ENCODE data around the gene C20orf173.
A peak's percentile ranks its signal among the peaks of the same experiment; 100 is the strongest.
"Not testable (repeated sequence)": the region's sequence is repeated elsewhere in the genome, so short reads cannot be mapped to it uniquely, and the experiment has no call there.

Gene C20orf173

GRCh38 chr20:35544941-35545340 is 15.5 kb upstream of the C20orf173 start:
- not testable (repeated sequence) for DNase-seq

DNA sequence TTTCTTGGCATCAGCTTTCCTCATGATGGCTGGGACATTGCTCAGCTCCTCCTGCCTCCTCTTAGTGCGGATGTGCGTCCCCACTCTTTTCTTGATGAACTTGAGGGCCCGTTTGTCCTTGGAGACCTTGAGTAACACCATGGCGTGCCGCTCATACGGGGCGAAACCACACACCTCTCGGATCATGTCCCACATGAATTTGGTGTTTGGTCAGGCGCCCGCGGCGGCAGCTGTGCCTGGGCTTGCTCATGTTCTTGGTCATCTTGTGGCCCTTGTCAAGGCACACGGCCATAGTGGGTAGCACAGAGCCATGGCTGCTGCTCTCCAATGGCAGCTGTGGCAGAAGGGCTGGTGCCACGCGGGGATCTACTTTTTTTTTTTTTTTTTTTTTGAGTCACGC is 15.0 kb upstream of the C20orf173 start:
- DNase-seq, result no peak

DNA sequence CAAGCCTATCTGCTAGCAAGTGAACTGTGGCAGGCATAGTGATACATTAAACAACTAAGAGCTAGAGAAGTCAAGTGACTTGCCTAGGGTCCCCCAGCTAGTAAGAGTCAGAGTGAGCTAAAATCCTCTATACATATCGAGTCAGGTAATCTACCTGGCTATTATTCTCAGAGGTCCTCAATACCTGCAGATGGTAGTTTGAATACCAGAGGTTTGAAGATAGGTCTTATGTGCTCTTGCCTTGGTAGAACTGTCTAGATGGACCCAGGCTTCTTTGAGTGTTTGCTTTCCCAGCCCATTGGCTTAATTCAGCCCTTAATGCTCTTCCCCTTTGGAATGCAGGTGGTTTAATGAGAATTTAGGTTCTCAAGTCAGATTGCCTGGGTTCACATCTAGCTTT is 13.5 kb upstream of the C20orf173 start:
- DNase-seq, result no peak

DNA sequence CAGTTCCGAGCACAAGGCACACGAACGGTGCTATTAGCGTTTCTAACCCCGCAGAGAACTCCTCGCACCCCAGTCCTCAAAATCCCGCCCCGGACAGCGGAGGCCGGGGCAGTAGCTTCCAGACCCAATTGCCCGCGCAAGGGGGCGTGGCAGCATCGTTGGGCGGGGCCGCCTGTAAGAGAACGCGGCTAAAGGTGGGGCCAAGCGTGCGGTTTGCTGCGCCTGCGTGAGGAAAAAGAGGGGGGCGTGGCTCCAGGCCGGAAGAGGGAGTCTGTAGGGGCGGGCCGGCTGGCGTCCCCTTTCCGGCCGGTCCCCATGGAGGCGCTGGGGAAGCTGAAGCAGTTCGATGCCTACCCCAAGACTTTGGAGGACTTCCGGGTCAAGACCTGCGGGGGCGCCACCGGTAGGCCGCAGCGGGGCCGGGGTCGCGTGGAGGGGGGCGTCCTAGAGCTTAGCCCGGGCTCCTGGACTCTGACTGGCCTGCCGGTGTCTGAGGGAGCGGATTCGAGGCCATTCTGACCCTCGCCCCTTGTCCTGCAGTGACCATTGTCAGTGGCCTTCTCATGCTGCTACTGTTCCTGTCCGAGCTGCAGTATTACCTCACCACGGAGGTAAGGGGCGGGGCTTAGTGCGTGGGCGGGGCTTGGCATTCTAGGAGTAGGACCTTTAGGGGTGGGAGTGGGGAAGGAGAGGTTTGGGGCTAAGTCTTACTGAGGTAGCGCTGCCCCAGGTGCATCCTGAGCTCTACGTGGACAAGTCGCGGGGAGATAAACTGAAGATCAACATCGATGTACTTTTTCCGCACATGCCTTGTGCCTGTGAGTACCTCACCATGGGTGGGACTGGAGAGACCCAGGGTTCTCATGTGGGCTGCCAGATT is 12.6 kb upstream of the C20orf173 start, which contains the start of gene ERGIC3:
Gene ERGIC3, plus strand, starts transcription at position 296 of the 880 bp plus-strand sequence. Its CDS starts 20 bp downstream, at position 316.
- DNase-seq, result peak; percentile 95

- no peak for DNase-seq
Measured at GRCh38 chr20:35541118-35541782, 11.8 kb upstream of the C20orf173 start.

DNA sequence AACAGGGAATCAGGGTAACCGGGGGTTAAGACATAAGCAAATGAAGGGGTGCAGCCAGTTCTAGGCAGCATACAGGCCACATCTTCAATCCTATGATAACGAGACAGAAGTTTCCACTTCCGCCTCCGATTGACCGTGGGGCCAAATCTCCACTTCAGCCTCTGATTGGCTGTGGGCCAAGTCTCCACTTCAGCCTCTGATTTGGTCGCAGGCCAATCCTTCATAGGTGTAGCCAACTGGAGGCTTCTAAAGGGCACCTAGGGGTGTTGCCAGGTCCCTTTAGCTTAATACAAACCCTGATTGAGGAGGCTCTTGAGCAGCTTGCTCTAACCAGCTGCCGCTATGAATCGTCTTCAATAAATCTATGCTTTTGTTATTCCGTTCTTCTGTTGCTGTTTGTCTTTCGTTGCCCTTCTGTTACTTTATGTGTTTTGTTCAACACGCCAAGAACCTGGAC is 10.3 kb upstream of the C20orf173 start:
- DNase-seq, result no peak

DNA sequence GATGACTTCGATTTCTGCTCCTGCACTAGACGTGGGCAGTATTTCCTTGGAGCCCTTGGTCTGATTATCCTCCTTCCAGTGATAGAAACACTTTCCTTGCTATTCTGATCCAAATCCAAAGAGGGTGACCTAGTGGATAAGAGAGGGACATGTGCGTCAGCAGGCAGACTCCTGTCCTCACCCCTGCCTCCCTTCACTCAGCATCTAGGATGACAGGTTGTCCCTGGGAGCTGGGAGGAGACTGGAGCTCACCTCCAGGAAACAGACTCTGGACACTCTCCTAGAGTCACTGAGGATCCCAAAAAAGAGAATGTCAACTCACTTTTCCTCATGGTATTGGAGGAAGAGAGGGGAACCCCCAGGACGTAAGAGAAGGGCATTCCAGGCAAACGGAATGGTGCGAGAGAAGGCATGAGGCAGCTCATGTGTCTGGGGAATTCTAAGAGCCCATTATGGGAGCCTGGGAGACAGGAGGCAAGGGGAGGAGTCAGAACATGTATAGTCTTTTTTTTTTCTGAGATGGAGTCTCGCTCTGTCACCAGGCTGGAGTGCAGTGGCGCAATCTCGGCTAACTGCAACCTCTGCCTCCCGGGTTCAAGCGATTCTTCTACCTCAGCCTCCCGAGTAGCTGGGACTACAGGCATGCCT is 2.2 kb downstream of the C20orf173 start:
- DNase-seq, result no peak

DNA sequence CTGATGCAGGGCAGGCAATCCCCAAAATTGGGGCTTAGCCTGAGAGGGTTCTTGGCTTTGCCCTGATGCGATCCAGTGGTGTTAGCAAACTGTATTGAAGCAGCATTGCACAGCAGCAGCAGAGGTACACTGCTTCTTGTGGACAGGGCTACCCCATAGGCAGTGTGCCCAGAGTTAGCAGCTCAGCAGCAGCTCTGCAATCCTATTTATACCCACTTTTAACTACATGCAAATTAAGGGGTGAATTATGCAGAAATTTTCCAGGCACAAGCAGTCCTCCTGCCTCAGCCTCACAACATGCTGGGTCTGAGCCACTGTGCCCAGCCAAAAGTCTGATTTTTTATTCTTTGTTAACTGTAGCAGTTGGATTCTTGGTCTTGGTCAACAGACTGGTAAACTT is 3.8 kb downstream of the C20orf173 start:
- DNase-seq, result no peak

GRCh38 chr20:35523298-35523888 is 6.1 kb downstream of the C20orf173 start:
- DNase-seq, result peak; percentile 39 to 73

- DNase-seq, result no peak
Measured at GRCh38 chr20:35518955-35519354, 10.5 kb downstream of the C20orf173 start.

GRCh38 chr20:35517767-35518166 is 11.7 kb downstream of the C20orf173 start:
- DNase-seq, result not testable (repeated sequence)

DNA sequence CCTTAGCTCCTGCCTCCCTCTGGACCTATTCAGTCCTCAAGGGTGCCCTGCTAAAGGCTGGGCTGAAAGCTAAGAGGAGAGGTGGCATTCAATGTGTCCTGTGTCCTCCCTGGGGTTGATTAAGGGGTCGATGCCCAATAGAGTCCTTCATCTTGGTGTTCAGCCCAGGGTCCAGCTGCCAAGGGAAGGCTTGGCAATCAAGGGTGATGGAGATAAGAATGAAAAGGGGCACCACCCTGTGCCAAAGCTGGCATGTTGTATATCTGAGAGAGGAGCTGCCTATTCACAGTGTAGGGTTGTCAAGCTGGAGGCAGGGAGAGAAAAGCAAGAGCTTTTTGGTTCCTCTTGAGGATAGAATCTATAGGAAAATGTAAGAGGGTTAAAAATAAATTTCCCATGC is 12.3 kb downstream of the C20orf173 start:
- DNase-seq, result no peak

DNA sequence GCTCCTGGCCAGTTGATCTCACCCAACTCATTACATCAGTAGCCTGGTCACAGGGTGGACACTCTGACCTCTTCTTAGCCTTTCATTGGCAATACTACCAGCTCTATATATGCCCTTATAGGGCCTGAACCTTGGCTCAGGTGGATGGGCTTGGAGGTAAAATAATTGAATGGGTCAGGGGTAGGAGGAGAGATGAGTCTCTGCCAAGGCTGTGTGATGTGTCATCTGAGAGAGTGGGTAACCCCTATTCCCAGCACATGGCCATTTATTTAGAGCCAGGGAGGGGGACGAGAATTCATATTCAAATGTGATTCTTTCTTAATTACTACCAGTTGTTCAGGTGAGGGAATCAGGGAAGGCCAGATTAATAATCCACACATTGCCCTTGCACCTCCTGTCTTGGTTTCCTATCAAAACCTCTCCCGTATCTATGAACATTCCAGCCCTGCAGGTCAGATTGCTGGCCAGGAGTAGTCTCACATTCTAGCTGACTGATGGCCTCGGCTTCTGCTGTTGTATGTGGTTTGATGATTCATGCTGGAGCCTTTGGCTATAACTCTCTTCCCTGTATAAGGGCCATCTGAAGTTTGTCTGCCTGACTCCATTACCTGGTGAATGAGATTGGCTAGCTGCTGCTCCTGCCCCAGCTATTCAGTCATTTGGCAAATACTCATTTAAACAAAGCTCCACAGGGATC is 13.4 kb downstream of the C20orf173 start:
- DNase-seq, result peak in 1 of 2 experiments; percentile 2

GRCh38 chr20:35515341-35515740 is 14.1 kb downstream of the C20orf173 start:
- DNase-seq, result no peak

DNA sequence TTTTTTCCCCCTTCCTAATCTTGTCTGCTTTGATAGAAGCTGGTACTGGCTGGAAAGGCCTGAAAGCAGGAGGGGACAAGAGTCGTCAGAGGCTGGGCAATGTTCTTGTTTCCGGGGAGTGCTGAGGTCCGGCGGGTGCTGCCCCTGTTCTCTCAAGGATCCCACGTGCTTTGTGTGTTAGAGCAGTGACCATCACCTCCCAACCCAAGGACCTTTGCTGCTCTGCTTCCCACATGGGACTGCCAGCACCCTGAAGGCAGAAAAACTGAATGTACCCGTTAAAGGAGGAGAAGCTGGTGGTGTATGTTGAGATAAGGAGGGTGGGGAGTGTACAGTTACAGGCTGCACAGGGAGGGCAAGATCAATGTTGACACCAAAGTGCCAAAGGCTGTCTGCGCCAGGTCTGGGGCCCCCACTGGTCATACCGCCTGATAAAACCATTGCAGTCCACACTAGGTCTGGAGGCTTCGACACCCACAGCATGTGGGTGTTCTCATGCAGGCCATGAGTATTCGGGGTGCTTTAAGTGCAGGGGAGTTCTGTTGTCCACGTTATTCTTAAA is 15.0 kb downstream of the C20orf173 start:
- DNase-seq, result no peak

GRCh38 chr20:35511814-35512420 is 17.5 kb downstream of the C20orf173 start:
- peak; percentile 20 to 49 for DNase-seq

DNA sequence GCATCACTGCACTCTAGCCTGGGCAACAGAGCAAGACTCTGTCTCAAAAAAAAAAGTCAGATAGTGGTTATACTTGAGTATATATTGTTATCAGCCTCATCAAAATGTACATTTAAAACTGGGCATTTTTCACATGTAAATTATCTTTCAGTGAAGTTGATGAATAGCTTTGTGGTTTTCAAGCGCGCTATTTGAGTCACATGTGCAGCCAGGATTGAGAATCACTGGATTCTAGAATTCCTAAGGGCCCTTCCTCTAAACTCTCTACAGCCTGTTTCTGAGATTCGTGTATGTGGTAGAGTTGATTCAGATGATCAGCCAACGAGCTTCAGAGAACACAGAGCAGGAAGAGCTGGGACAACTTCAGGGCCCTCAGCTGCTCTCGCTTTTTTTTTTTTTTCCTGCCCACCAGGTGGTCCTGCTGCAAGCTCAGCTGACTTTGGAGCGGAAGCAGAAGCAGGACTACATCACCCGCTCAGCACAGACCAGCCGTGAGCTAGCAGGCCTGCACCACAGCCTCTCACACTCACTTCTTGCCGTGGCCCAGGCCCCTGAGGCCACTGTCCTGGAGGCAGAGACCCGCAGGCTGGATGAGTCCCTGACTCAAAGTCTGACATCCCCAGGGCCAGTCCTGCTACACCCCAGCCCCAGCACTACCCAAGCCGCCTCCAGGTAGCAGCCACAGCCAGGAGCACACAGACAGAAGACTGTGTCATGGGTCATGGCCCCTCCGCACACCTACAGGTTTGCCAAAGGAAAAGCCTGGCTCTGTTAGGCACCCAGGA is 18.3 kb downstream of the C20orf173 start:
- no peak for DNase-seq

DNA sequence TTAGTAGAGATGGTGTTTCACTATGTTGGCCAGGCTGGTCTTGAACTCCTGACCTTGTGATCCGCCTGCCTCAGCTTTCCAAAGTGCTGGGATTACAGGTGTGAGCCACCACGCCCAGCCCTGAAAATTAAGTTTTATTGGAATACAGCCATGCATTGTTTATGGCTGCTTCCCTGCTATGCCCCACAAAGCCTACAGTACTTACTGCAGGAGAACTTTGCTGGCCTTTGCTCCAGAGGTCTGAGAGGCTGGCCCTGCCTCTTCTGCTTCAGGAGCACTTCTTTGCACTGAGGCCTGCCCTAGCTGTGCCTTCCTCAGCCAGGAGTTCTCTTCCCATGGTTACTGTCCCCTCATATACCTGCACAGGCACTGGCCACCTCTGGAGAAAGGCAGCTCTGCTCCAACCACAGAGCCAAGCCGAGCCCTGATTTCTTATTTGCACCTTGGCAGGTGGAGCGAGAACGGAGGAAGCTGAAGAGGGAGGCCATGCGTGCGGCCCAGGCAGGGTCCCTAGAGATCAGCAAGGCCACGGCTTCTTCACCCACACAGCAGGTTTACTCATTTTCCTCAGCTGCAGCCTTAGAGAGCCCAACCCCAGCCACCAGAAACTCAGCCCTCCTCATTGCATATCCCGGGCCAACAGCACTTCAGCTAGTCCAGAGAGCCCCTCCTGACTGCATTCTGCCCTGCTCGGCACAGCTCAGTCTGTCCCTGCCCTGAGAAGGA is 20.8 kb downstream of the C20orf173 start:
- DNase-seq, result no peak

DNA sequence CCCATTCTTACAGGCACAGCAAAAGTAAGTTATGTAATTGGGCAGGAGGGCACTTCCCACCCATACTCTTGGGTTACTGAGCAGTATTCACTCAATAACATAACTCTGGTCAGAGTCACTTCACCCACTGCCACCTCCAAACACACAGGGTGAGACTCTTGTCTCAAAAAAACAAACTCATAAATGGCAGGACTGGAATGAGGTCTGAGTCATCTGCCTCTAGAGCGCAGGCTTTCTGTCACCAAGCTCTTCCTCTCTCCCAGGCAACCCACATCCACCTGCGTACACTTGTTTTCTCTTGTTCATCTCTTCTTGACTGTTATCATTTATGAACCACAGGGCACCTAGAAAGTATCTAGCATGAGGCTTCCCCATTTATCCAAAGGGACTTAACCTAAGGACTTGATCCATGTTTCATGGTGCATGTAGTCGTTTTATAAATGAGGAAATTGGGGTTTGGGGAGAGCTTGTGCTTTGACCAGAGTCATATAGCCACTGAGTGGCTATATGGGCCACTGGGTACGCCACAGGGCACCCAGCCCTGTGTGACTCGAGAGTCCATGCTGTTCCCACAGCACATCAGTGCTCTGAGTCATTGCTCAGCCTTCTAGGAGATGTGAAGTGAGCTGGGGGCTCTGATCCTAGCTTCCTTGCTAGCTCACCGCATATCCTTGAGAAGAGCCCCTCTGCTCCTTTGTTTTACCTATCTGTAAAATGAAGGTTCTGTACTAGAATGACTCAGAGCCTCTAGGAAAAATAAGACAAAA is 22.4 kb downstream of the C20orf173 start:
- DNase-seq, result peak in 1 of 2 experiments; percentile 1

Measured in Kasumi-1 (cell line).